Naive thymus-derived CD8-positive, alpha-beta T cell (primary cell): ENCODE data around the gene DHRS9. TPM values are rescaled to one million over a fixed set of nuclear protein-coding genes. Genes with fewer than 3 reads are reported as not detected.

Experiments
- ATAC-seq, 2 donors: fragments of 150-1000 bp; cut with Tn5 transposase in 1 of 2; sonication (Bioruptor Pico), chemical (Tn5 transposase) in 1 of 2; 1 replicate in 1 of 2; 2 replicates in 1 of 2; pipeline ENCODE4 v1.10.0; 2021; ENCODE audit warnings: mild to moderate bottlenecking in 2 of 2, moderate library complexity in 2 of 2
- POLR2A ChIA-PET: fragments of 350-600 bp; sonication (Branson Sonifier 250); formaldehyde crosslinking; loops from one replicate; lab custom pipeline; 2021; ENCODE audit warnings: antibody characterized with exemption; lab: Charles Lee
- DNase-seq, 10 donors: peaks; one replicate each; pipeline versions ENCODE4 v3.0.0 to v3.0.0-alpha.2; 2020 to 2022
- H3K27ac Mint-ChIP-seq, 10 donors: one replicate each; pipeline ENCODE4 v1.8.0; 2020 to 2022; ENCODE audit warnings: mild to moderate bottlenecking in 10 of 10, mixed read lengths in 10 of 10, moderate library complexity in 4 of 10, inconsistent platforms in 1 of 10
- H3K27me3 Mint-ChIP-seq, 5 donors: one replicate each; pipeline ENCODE4 v1.8.0; 2021 to 2022; ENCODE audit warnings: mixed read lengths in 5 of 5
- H3K36me3 Mint-ChIP-seq, 3 donors: one replicate each; pipeline ENCODE4 v1.8.0; 2020 to 2022; ENCODE audit warnings: mixed read lengths in 3 of 3, mild to moderate bottlenecking in 2 of 3, inconsistent platforms in 1 of 3
- H3K4me1 Mint-ChIP-seq, 4 donors: one replicate each; pipeline ENCODE4 v1.8.0; 2021 to 2022; ENCODE audit warnings: mixed read lengths in 4 of 4
- H3K4me3 Mint-ChIP-seq, 10 donors: one replicate each; pipeline ENCODE4 v1.8.0; 2020 to 2022; ENCODE audit warnings: mild to moderate bottlenecking in 10 of 10, mixed read lengths in 10 of 10, moderate library complexity in 6 of 10, inconsistent platforms in 1 of 10
- H3K9me3 Mint-ChIP-seq, 9 donors: one replicate each; pipeline ENCODE4 v1.8.0; 2020 to 2022; ENCODE audit warnings: mixed read lengths in 9 of 9, mild to moderate bottlenecking in 3 of 9, inconsistent platforms in 1 of 9, moderate library complexity in 1 of 9
- polyA plus RNA-seq, 3 donors: library from polyadenylated mRNA; unstranded; fragments of 300-500 nt; fragmentation: Illumina TruSeq; gene quantifications; one replicate each; pipeline ENCODE4 v1.2.3, GENCODE V29; 2021
- total RNA-seq, 8 experiments: library from RNA in 2 of 8; stranded (reverse) in 2 of 8; gene quantifications; one replicate each; pipeline ENCODE4 v1.2.3 and lab custom pipeline; 2021 to 2026

DHRS9 gene
- total and polyA plus RNA-seq, 5 experiments from 2014 or later, result not detected

DNA sequence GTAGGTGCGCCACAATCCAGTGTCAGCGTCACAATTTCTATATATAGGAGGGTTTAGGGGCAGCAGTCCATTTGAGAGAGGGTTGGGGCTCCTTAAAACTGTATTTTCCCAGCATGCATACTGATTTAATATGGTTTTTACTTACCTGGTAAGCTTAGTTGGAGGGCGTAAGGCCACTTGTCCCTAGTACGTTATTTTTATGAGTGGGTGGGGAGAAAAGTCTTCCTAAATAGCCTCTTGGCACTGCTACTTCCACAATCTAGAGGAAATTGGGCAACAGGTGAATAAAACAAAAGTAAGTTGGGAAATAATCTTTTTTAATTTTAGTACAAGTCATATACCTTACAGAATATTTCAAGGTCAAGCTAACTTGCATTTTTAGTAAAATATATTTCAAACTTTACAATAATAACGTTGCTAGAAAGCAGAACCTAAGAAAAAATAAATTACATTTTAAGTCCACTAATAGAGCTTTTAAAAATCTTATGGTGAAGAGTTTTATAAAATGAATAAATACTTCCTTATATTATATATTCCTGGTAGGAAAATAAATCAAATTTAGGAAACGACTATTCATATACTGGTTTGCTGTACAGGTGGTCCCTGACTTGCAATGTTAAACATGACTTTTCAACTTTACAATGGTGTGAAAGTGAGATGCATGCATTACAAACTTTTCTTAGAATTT is 20.9 kb downstream of the DHRS9 start:
- Mint-ChIP-seq H3K36me3 (no peaks in the 10 kb centered on the region), H3K27me3 (peaks cover 0 to 12% (median 4%) of the 10 kb centered on the region in 5 donors), H3K27ac (no peak overlapping the region), H3K9me3 (peaks cover 0 to 5% (median 0%) of the 10 kb centered on the region in 9 donors), H3K4me3 (no peak overlapping the region), H3K4me1 (peaks cover 0 to 8% (median 3%) of the 10 kb centered on the region in 4 donors)
- DNase-seq (no peak), ATAC-seq (no peak)
- POLR2A ChIA-PET, result no interaction called here

DNA sequence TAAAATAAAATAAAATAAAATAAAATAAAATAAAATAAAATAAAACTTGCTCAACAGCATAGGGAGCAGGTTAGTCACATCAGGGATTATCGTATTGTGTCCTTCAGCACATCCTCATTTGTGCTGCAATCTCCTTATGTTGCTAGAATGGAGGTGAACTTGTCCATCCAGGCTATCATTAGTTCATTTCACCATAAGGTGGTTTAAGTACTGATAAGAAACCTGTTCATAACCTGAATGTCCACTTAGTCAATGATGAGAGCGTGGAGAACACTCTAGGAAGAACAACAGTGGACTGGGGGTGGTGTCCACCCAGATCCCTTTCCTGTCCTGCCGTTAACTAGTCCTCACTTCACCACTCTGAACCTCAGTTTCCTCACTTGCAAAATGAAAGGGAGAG is 21.9 kb downstream of the DHRS9 start:
- Mint-ChIP-seq H3K4me3 (no peak overlapping the region), H3K27me3 (peaks cover 0 to 6% (median 5%) of the 10 kb centered on the region in 5 donors), H3K36me3 (no peaks in the 10 kb centered on the region), H3K27ac (no peak overlapping the region), H3K9me3 (no peaks in the 10 kb centered on the region), H3K4me1 (peaks cover 2 to 8% (median 6%) of the 10 kb centered on the region in 4 donors)
- DNase-seq (no peak), ATAC-seq (no peak)
- POLR2A ChIA-PET, result no interaction called here

DNA sequence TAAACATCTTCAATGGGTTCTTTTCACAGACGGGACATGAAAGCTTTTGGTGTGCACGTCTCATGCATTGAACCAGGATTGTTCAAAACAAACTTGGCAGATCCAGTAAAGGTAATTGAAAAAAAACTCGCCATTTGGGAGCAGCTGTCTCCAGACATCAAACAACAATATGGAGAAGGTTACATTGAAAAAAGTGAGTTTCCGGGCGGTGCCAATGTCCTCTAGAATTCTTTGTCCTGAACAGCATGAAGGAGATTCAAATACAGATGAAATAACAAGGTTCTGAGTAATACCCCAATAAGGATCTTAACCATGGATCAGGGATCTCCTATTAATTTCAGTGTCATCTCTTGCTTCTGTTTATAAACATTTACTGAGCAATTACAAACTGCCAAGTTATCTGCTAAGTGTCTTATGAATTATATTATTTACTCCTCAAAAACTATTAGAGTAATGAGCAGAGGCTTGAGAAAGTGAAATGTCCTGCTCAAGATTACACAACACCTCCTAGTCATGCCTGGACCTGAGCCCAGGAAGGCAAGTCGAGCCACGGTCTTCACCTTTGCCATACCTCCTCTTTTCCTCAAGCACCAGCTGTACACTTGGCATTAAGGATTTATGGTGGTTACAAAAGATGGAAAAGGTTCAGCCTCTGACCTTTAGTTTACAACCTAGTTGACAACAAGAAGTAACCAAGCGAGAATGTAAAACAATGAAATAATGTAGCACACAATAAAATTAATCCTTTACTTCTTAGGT is 22.6 kb downstream of the DHRS9 start:
- Mint-ChIP-seq H3K27ac (no peak overlapping the region), H3K4me3 (no peak overlapping the region)
- POLR2A ChIA-PET, result no interaction called here

DNA sequence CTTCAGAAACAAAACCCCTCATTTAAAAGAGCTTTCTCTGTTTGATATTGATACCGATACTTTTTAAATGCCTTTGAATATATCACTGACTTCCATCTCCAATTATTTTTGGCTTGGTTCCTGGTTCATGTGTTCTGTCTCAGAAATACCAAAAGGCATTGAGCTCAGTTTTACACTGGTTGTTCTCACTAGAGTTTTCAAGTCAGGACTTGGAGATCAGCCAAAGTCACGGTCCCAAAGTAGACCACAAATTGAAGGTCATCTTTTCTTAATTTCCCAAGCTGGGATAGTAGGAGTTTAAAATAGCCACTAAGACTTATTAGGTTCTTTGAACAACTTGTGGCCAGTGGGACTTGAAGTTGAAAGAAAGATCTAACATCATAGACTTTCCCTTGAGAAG is 24.2 kb downstream of the DHRS9 start:
- POLR2A ChIA-PET, result no interaction called here
- Mint-ChIP-seq H3K27ac (no peak overlapping the region), H3K36me3 (no peaks in the 10 kb centered on the region), H3K4me1 (peaks cover 2 to 10% (median 5%) of the 10 kb centered on the region in 4 donors), H3K4me3 (no peak overlapping the region), H3K9me3 (no peaks in the 10 kb centered on the region), H3K27me3 (peaks cover 0 to 7% (median 3%) of the 10 kb centered on the region in 5 donors)
- ATAC-seq, result no peak
- no peak for DNase-seq

More for the DNA sequence above, 22.6 kb downstream of the DHRS9 start:
- no peak for DNase-seq
- peaks cover 0 to 6% (median 3%) of the 10 kb centered on the region in 5 donors for H3K27me3 Mint-ChIP-seq
- ATAC-seq, result no peak
- H3K4me1 Mint-ChIP-seq, result peaks cover 2 to 8% (median 5%) of the 10 kb centered on the region in 4 donors
- H3K36me3 Mint-ChIP-seq, result no peaks in the 10 kb centered on the region
- no peaks in the 10 kb centered on the region for H3K9me3 Mint-ChIP-seq

DNA sequence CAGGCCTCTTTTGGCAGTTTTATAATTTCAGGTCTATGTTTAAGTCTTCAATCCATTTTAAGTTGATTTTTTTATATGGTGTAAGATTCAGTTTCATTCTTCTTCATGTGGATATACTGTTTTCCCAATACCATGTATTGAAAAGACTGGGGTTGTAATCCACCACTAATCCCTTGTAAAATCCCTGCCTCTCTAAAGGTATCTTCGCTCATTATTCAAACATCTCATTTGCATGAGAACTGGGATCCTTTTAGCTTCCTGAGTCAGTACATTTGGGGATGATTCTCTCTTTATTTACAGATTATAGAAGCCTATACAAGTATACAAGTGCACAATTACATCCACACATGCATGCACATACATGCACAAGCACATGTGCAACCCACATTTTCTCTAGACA is 25.3 kb downstream of the DHRS9 start:
- Mint-ChIP-seq H3K4me3 (no peak overlapping the region), H3K27me3 (peaks cover 0 to 8% (median 3%) of the 10 kb centered on the region in 5 donors), H3K4me1 (peaks cover 2 to 9% (median 5%) of the 10 kb centered on the region in 4 donors), H3K36me3 (no peaks in the 10 kb centered on the region), H3K9me3 (no peaks in the 10 kb centered on the region), H3K27ac (no peak overlapping the region)
- no peak for DNase-seq
- no peak for ATAC-seq
- POLR2A ChIA-PET, result no interaction called here

DNA sequence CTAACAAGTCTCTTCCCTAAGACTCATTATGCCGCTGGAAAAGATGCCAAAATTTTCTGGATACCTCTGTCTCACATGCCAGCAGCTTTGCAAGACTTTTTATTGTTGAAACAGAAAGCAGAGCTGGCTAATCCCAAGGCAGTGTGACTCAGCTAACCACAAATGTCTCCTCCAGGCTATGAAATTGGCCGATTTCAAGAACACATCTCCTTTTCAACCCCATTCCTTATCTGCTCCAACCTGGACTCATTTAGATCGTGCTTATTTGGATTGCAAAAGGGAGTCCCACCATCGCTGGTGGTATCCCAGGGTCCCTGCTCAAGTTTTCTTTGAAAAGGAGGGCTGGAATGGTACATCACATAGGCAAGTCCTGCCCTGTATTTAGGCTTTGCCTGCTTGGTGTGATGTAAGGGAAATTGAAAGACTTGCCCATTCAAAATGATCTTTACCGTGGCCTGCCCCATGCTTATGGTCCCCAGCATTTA is 26.3 kb downstream of the DHRS9 start:
- POLR2A ChIA-PET, result no interaction called here
- peaks cover 2 to 16% (median 5%) of the 10 kb centered on the region in 4 donors for H3K4me1 Mint-ChIP-seq
- H3K27ac Mint-ChIP-seq, result no peak overlapping the region
- H3K27me3 Mint-ChIP-seq, result peaks cover 0 to 8% (median 3%) of the 10 kb centered on the region in 5 donors
- H3K9me3 Mint-ChIP-seq, result no peaks in the 10 kb centered on the region
- ATAC-seq, result no peak
- no peak overlapping the region for H3K4me3 Mint-ChIP-seq
- peaks cover 0 to 2% (median 0%) of the 10 kb centered on the region in 3 donors for H3K36me3 Mint-ChIP-seq
- DNase-seq, result no peak

DNA sequence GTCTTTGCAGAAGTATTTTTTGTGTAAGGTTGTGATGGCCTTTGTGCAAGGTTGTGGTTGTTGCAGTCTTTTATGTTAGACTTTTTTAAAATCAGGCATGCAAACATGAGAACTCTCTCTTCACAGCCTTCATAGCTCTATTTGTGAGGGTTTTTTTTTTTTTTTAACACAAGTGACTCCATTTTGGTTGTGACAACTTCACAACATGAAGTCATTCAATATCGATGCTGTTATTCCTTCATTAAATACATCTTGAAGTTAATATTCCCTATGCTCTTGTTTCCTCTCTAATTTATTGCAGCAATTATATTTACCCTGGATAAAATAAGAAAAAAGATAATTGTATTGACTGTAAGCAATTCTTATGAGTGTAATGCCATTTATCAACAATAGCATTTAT is 35.5 kb downstream of the DHRS9 start:
- Mint-ChIP-seq H3K4me3 (peak overlapping the region in 1 of 10 donors; percentile 56), H3K4me1 (peaks cover 35 to 76% (median 51%) of the 10 kb centered on the region in 4 donors), H3K27ac (no peak overlapping the region), H3K27me3 (peaks cover 0 to 16% (median 0%) of the 10 kb centered on the region in 5 donors), H3K36me3 (peaks cover 0 to 3% (median 0%) of the 10 kb centered on the region in 3 donors), H3K9me3 (no peaks in the 10 kb centered on the region)
- DNase-seq, result no peak
- POLR2A ChIA-PET, result no interaction called here
- no peak for ATAC-seq

DNA sequence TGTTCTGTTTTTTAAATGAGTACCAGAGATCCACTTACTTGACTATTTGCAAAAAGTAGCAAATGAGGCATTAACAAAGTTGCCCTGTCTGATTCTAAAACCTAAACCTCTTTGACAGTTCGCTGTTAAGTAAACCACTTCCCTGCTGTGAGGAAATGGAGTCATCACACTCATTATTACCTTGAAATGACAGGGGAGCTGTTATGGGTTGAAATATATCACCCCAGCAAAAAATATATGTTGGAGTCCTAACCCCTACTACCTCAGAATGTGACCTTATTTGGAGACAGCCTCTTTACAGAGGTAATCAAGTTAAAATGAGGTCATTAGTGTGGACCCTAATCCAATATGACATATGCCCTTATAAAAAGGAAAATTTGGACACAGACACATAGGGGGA is 36.1 kb downstream of the DHRS9 start:
- POLR2A ChIA-PET, result interaction anchor here (0.5 kb wide), 1 partner anchor 1264 kb away, joined by 4 read pairs; no protein-coding TSS in a partner anchor
- peaks cover 0 to 16% (median 0%) of the 10 kb centered on the region in 5 donors for H3K27me3 Mint-ChIP-seq
- no peaks in the 10 kb centered on the region for H3K9me3 Mint-ChIP-seq
- H3K4me1 Mint-ChIP-seq, result peaks cover 35 to 73% (median 54%) of the 10 kb centered on the region in 4 donors
- H3K36me3 Mint-ChIP-seq, result peaks cover 0 to 3% (median 0%) of the 10 kb centered on the region in 3 donors
- peak overlapping the region in 1 of 10 donors; percentile 67 for H3K27ac Mint-ChIP-seq
- H3K4me3 Mint-ChIP-seq, result peak overlapping the region in 8 of 10 donors; percentile 12 to 60 (median 40)
- ATAC-seq (no peak), DNase-seq (no peak)

DNA sequence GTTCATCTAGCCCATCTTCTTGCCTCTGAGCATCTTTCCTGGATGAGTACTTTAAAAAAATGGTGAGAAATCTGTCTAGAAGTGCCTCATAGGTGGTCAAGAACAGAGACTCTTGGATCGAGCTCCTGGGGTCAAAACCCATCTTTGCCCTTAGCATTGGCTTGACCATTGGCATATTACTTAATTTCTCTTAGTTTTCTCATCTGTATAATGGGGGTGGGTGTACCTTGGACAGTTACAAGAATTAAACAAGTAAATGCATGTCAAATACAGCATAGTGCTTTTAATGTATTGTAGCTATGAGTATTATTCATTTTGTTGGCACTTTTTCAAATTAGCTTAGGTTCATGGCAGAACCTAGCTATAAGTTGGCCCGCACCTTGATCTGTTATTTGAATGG is 36.8 kb downstream of the DHRS9 start:
- no peak for DNase-seq
- Mint-ChIP-seq H3K4me1 (peaks cover 35 to 68% (median 54%) of the 10 kb centered on the region in 4 donors), H3K36me3 (no peaks in the 10 kb centered on the region), H3K4me3 (peak overlapping the region in 8 of 10 donors; percentile 11 to 71 (median 36)), H3K27me3 (peaks cover 0 to 16% (median under 1%) of the 10 kb centered on the region in 5 donors), H3K9me3 (no peaks in the 10 kb centered on the region), H3K27ac (peak overlapping the region in 2 of 10 donors; percentile 15 to 40)
- POLR2A ChIA-PET, result interaction anchor here (0.5 kb wide), 1 partner anchor 1264 kb away, joined by 4 read pairs; no protein-coding TSS in a partner anchor
- ATAC-seq, result no peak

DNA sequence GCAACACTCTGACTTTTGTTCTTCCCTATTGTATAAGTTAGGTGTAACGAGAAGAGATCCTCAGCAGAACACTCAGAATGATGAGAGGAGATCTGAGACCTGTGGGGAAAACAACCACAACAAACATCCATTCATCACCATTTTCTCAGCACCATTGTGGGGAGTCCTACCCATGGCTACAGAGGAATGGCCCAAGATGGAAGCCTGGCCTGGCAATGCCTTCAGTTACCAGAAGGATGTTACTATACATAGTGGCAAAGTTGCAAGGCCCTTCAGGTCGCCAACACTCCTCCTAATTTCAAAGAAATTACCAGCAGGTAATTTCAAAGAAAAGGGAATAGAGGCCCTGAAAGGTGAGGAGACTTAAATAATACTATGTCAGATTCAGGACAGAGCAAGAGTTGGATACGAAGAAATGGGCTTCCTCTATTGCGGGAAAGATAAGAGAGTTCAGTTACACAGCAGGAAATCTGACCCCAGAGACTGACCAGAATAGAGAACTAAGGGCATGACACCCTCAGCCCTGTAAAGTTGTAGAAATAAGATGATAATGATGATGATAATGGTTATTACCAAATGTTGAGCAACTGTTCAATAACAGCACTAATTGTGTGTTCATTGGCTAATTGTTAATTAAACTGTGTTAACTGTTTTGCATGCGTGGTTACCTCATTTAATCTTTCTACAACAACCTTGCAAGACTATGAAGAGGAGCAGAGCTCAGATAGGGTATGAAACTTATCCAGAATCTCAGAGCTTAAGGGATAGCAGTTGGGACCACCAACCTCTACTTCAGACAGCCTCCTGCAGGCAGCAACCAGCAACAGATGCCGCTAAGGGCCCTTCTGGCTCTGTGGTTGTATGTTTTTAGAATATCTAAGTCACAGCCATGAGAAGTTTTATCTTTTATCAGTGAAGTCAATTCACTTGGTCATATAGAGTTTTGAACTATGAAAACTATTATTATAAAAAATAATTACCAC is 37.5 kb downstream of the DHRS9 start:
- H3K4me1 Mint-ChIP-seq, result peaks cover 35 to 65% (median 54%) of the 10 kb centered on the region in 4 donors

DNA sequence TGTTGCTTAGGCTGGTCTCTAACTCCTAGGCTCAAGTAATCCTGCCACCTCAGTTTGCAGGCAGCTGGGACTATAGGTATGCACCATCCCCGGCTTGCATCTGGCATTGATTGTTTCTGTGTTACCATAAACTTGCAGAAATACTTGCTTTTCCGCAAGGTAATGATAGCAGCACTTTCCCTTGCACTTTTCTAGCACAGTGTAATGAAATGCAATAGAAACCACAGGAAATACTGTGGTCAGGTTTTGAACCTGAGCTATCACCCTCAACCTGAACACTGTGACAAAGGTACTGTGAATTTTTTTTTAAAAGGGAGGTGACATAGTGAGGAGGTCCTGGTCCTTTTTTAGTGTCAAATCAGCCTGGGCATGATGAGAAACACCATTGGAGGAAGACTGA is 38.3 kb downstream of the DHRS9 start:
- peaks cover 0 to 5% (median 4%) of the 10 kb centered on the region in 5 donors for H3K27me3 Mint-ChIP-seq
- peak overlapping the region in 9 of 10 donors; percentile 12 to 79 (median 63) for H3K4me3 Mint-ChIP-seq
- DNase-seq (peak in 5 of 10 donors; percentile 24 to 82 (median 81)), ATAC-seq (peak; percentile 95 to 97)
- H3K4me1 Mint-ChIP-seq, result peaks cover 35 to 59% (median 54%) of the 10 kb centered on the region in 4 donors
- H3K36me3 Mint-ChIP-seq, result no peaks in the 10 kb centered on the region
- no peaks in the 10 kb centered on the region for H3K9me3 Mint-ChIP-seq
- POLR2A ChIA-PET, result interaction anchor here (1.2 kb wide), 1 partner anchor 35 kb away, joined by 3 read pairs; no protein-coding TSS in a partner anchor
- peak overlapping the region in 8 of 10 donors; percentile 6 to 85 (median 46) for H3K27ac Mint-ChIP-seq

More for the DNA sequence above, 37.5 kb downstream of the DHRS9 start:
- Mint-ChIP-seq H3K4me3 (peak overlapping the region; percentile 9 to 71 (median 35)), H3K27me3 (peaks cover 0 to 13% (median 4%) of the 10 kb centered on the region in 5 donors), H3K9me3 (no peaks in the 10 kb centered on the region), H3K36me3 (no peaks in the 10 kb centered on the region), H3K27ac (peak overlapping the region in 4 of 10 donors; percentile 11 to 40 (median 14))
- ATAC-seq (peak; percentile 17 to 22), DNase-seq (no peak)
- POLR2A ChIA-PET, result interaction anchor here (1.2 kb wide), 1 partner anchor 36 kb away, joined by 3 read pairs; no protein-coding TSS in a partner anchor
